Astrocyte (in vitro differentiated cells and primary cell): ENCODE measurements around the gene TMEM9. TPM values are rescaled to one million over a fixed set of nuclear protein-coding genes. Genes with fewer than 3 reads are reported as not detected.

Source experiments
- DNase-seq: peaks from one replicate; pipeline ENCODE4 v3.0.0-alpha.2; 2010; ENCODE audit warnings: low read depth
- FAIRE-seq: peaks from 2 replicates; lab custom pipeline; 2011; peaks lifted over from hg19 to GRCh38; lab: Jason Lieb, UNC
- H2AFZ ChIP-seq: 2 replicates; pipeline ENCODE4 v1.6.0; 2012; ENCODE audit warnings: low read depth, low read length, inconsistent platforms
- H3K27ac ChIP-seq: 2 replicates; pipeline ENCODE4 v1.5.1; 2011; ENCODE audit warnings: low read depth, low read length, inconsistent platforms
- H3K27me3 ChIP-seq: 2 replicates; pipeline ENCODE4 v1.6.0; 2011; ENCODE audit warnings: low read length, inconsistent platforms; ENCODE audit not compliant: insufficient read depth
- H3K36me3 ChIP-seq: 2 replicates; pipeline ENCODE4 v1.5.1; 2011; ENCODE audit warnings: low read length, inconsistent platforms; ENCODE audit not compliant: insufficient read depth
- H3K4me1 ChIP-seq: 2 replicates; pipeline ENCODE4 v1.5.1; 2011; ENCODE audit warnings: low read length, inconsistent platforms; ENCODE audit not compliant: insufficient read depth
- H3K4me2 ChIP-seq: 2 replicates; pipeline ENCODE4 v1.6.0; 2012; ENCODE audit warnings: low read length, inconsistent platforms
- H3K4me3 ChIP-seq: 2 replicates; pipeline ENCODE4 v1.5.1; 2011; ENCODE audit warnings: low read depth, mild to moderate bottlenecking, low read length, inconsistent platforms; ENCODE audit not compliant: insufficient read depth
- H3K79me2 ChIP-seq: 2 replicates; pipeline ENCODE4 v1.6.0; 2012; ENCODE audit warnings: mild to moderate bottlenecking, low read length, inconsistent platforms; ENCODE audit not compliant: insufficient read depth
- H3K9ac ChIP-seq: 2 replicates; pipeline ENCODE4 v1.6.0; 2012; ENCODE audit warnings: mild to moderate bottlenecking, low read length, inconsistent platforms
- H3K9me3 ChIP-seq: 2 replicates; pipeline ENCODE4 v1.5.1; 2012; ENCODE audit warnings: low read depth, mild to moderate bottlenecking, low read length, inconsistent platforms; ENCODE audit not compliant: insufficient read depth
- H4K20me1 ChIP-seq: 2 replicates; pipeline ENCODE4 v1.6.0; 2012; ENCODE audit warnings: low read length, inconsistent platforms; ENCODE audit not compliant: insufficient read depth
- H3K27ac Mint-ChIP-seq: one replicate; pipeline ENCODE4 v1.8.0; 2021; ENCODE audit warnings: mild to moderate bottlenecking, mixed read lengths; ENCODE audit not compliant: unreplicated experiment
- H3K27me3 Mint-ChIP-seq: one replicate; pipeline ENCODE4 v1.8.0; 2021; ENCODE audit warnings: low read depth, mixed read lengths; ENCODE audit not compliant: unreplicated experiment
- H3K36me3 Mint-ChIP-seq: one replicate; pipeline ENCODE4 v1.8.0; 2021; ENCODE audit warnings: low read depth, mixed read lengths; ENCODE audit not compliant: unreplicated experiment
- H3K4me1 Mint-ChIP-seq: one replicate; pipeline ENCODE4 v1.8.0; 2021; ENCODE audit warnings: low read depth, mixed read lengths; ENCODE audit not compliant: unreplicated experiment
- H3K4me3 Mint-ChIP-seq: one replicate; pipeline ENCODE4 v1.8.0; 2021; ENCODE audit warnings: mild to moderate bottlenecking, moderate library complexity, mixed read lengths; ENCODE audit not compliant: unreplicated experiment
- H3K9me3 Mint-ChIP-seq: one replicate; pipeline ENCODE4 v1.8.0; 2021; ENCODE audit warnings: mild to moderate bottlenecking, mixed read lengths; ENCODE audit not compliant: unreplicated experiment
- CTCF ChIP-seq: IDR thresholded peaks from 2 replicates; pipeline ENCODE4 v1.5.1; 2011; ENCODE audit warnings: low read depth, mild to moderate bottlenecking, inconsistent platforms, low read length, moderate library complexity; ENCODE audit not compliant: insufficient read depth
- EZH2 ChIP-seq: IDR thresholded peaks from 2 replicates; pipeline ENCODE4 v1.6.1; 2012; ENCODE audit warnings: mild to moderate bottlenecking, low read length, inconsistent platforms; ENCODE audit not compliant: insufficient read depth
- total RNA-seq: library from RNA; stranded (reverse); gene quantifications from 2 replicates; pipeline ENCODE4 v1.2.1, GENCODE V29; 2021

Gene TMEM9
- total RNA-seq, 1 donor from 2014 or later: 88.1 TPM

DNA sequence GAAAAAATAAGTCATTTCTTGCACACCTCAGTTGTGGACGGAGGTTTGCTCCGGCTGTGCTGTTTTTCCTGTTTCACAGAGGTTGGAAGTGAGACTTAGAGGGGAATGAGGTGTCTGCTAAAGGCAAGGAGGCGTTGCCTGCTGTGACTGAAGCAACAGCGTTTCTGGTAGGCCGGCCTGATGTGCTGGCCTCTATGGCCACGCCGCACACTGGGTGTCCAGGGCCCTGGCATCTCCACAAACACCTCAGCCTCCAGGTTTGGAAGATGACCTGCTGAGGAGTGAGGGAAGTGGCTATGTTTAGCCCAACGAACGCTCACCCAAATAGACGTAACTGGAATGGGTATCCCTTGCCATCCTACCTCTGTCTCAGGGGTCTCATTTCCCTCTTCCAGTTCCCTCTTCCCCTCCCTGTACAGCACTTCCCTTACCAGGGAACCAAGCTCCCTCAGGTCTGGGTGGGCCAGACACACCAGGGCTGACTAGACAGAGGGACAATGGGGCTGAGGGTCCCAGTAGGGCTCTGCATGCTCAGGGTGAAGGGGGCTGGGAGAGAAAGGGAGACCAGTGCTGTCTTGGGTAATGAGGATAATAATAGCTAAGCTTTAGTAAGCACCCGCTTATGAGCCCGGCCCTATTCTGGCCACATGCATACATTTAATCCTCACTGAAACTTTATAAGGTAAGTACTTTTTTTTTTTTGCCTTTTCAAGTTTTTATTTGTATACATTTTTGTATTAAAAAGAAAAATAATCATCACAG lies 53.9 kb downstream of the TMEM9 start:
- H3K4me1 ChIP-seq: no peaks in the 10 kb centered on the region
- H3K4me3 ChIP-seq: no peak overlapping the region
- no peak overlapping the region for H2AFZ ChIP-seq
- Mint-ChIP-seq H3K9me3 (no peaks in the 10 kb centered on the region), H3K36me3 (no peaks in the 10 kb centered on the region), H3K27ac (no peak overlapping the region), H3K27me3 (peaks cover 63% of the 10 kb centered on the region), H3K4me1 (no peaks in the 10 kb centered on the region), H3K4me3 (no peak overlapping the region)
- no peak for TF ChIP-seq CTCF
- no peak for TF ChIP-seq EZH2
- DNase-seq: no peak
- no peaks in the 10 kb centered on the region for H4K20me1 ChIP-seq
- H3K27ac ChIP-seq: no peak overlapping the region
- H3K4me2 ChIP-seq: no peak overlapping the region
- no peak for FAIRE-seq
- no peaks in the 10 kb centered on the region for H3K36me3 ChIP-seq
- no peaks in the 10 kb centered on the region for H3K9me3 ChIP-seq
- no peak overlapping the region for H3K9ac ChIP-seq
- H3K79me2 ChIP-seq: no peaks in the 10 kb centered on the region
- peaks cover 23% of the 10 kb centered on the region for H3K27me3 ChIP-seq

GRCh38 chr1:201098992-201099677 lies 55.1 kb downstream of the TMEM9 start:
- Histone ChIP-seq H3K4me2 (no peak overlapping the region), H4K20me1 (no peaks in the 10 kb centered on the region), H3K36me3 (no peaks in the 10 kb centered on the region), H3K4me3 (no peak overlapping the region), H3K27me3 (peaks cover 23% of the 10 kb centered on the region), H3K27ac (no peak overlapping the region), H3K9me3 (no peaks in the 10 kb centered on the region), H3K4me1 (no peaks in the 10 kb centered on the region), H3K9ac (no peak overlapping the region), H2AFZ (no peak overlapping the region), H3K79me2 (no peaks in the 10 kb centered on the region)
- H3K4me1 Mint-ChIP-seq: no peaks in the 10 kb centered on the region
- no peak overlapping the region for H3K27ac Mint-ChIP-seq
- no peaks in the 10 kb centered on the region for H3K9me3 Mint-ChIP-seq
- H3K36me3 Mint-ChIP-seq: no peaks in the 10 kb centered on the region
- DNase-seq (no peak), FAIRE-seq (no peak)
- H3K4me3 Mint-ChIP-seq: no peak overlapping the region
- TF ChIP-seq EZH2: no peak
- no peak for TF ChIP-seq CTCF
- peaks cover 60% of the 10 kb centered on the region for H3K27me3 Mint-ChIP-seq
